HG03175 (cell line): ENCODE data around the gene METTL25B.
A peak's percentile ranks its signal among the peaks of the same experiment; 100 is the strongest.

Source experiments
- ATAC-seq: cut with Tn5 transposase; IDR thresholded peaks from one replicate; pipeline ENCODE4 v1.9.1; 2021; ENCODE audit warnings: mild to moderate bottlenecking, moderate library complexity; ENCODE audit not compliant: unreplicated experiment

METTL25B gene

GRCh38 chr1:156725683-156726280 lies 2.5 kb upstream of the METTL25B start:
- no peak for ATAC-seq

GRCh38 chr1:156726549-156727226 lies 1.6 kb upstream of the METTL25B start:
- ATAC-seq: no peak

- no peak for ATAC-seq
These were observed 777 bp upstream of the METTL25B start for GRCh38 chr1:156727492-156727891.

- peak; percentile 90 for ATAC-seq
These were observed 562 bp downstream of the METTL25B start, which contains the start of gene ISG20L2 for GRCh38 chr1:156728599-156729462. ISG20L2 (minus strand) TSS chr1:156728766; CDS start chr1:156727652, 1,114 bp downstream.

GRCh38 chr1:156733989-156734584 lies 5.8 kb downstream of the METTL25B start:
- no peak for ATAC-seq

GRCh38 chr1:156738407-156738806 lies 10.1 kb downstream of the METTL25B start:
- ATAC-seq: no peak

GRCh38 chr1:156738916-156739315 lies 10.6 kb downstream of the METTL25B start:
- no peak for ATAC-seq

- no peak for ATAC-seq
These were observed 12.0 kb downstream of the METTL25B start for GRCh38 chr1:156740237-156740740.

GRCh38 chr1:156740741-156741480 lies 12.6 kb downstream of the METTL25B start, which contains the start of gene MRPL24:
MRPL24 (minus strand) TSS chr1:156741088; CDS start chr1:156738704, 2,384 bp downstream.
- peak; percentile 86 for ATAC-seq

- ATAC-seq: no peak
These were observed 13.3 kb downstream of the METTL25B start for GRCh38 chr1:156741481-156741983.

- no peak for ATAC-seq
These were observed 13.7 kb downstream of the METTL25B start for GRCh38 chr1:156742017-156742416.

GRCh38 chr1:156742801-156743200 lies 14.5 kb downstream of the METTL25B start:
- ATAC-seq: no peak

- ATAC-seq: no peak
These were observed 15.4 kb downstream of the METTL25B start for GRCh38 chr1:156743367-156744302.

GRCh38 chr1:156744344-156744743 lies 16.1 kb downstream of the METTL25B start:
- no peak for ATAC-seq

GRCh38 chr1:156744786-156745419 lies 16.6 kb downstream of the METTL25B start:
- no peak for ATAC-seq

- no peak for ATAC-seq
These were observed 17.6 kb downstream of the METTL25B start for GRCh38 chr1:156745881-156746280.

GRCh38 chr1:156746406-156746727 lies 18.1 kb downstream of the METTL25B start:
- no peak for ATAC-seq
